Ishikawa (cell line): Measurements from ENCODE around the gene METTL14.

Source experiments
- NFIC ChIP-seq: IDR thresholded peaks from 2 replicates; pipeline ENCODE4 v1.6.1; 2012
- REST ChIP-seq: IDR thresholded peaks from 2 replicates; pipeline ENCODE4 v1.6.1; 2012; ENCODE audit warnings: low read depth, mild to moderate bottlenecking

The METTL14 gene

GRCh38 chr4:118762730-118763477 is 77.7 kb downstream of the METTL14 start:
- TF ChIP-seq REST (no peak), NFIC (no peak)
